ENCODE results near the gene TRIM58. TPM values are rescaled to one million over a fixed set of nuclear protein-coding genes. Genes with fewer than 3 reads are reported as not detected.

Gene TRIM58
- total RNA-seq, 1 experiment from 2014 or later: not detected

DNA sequence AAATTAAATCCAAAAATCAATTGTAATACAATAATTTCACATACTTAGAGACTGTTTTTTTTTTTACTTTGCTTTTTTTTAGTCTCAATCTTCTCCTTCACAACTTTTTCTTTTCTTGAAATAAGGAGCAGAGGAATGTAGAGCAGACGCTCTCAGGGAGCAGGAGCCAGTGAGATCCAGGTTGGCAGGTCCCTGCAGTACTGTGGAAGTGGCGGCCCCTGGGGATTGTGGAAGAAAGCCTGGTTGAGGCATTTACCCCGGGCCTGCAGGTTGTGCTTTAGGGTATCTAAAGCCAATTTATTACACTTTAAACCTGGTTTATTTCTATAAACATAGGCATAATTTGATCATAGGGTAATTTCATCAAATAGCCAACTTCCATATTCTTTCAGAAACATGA is 67.0 kb downstream of the TRIM58 start:
- DNase-seq: no peak
- H3K4me3 ChIP-seq (ENCODE audit: low read length): no peak overlapping the region
- no peaks in the 10 kb centered on the region for H3K9me3 ChIP-seq (ENCODE audit: low read length)
- no peaks in the 10 kb centered on the region for H3K79me2 ChIP-seq (ENCODE audit: low read length)
- H3K9ac ChIP-seq (ENCODE audit: low read length): no peak overlapping the region
- H3K4me2 ChIP-seq (ENCODE audit: low read depth, low read length, poor library complexity, severe bottlenecking): no peak overlapping the region
- H3K36me3 ChIP-seq (ENCODE audit: insufficient read depth, low read length): no peaks in the 10 kb centered on the region
- H2AFZ ChIP-seq (ENCODE audit: low read length): no peak overlapping the region
- H3K9me2 ChIP-seq (replicated peaks; ENCODE audit: insufficient read depth, low read length): no peaks in the 10 kb centered on the region
- no peak overlapping the region for H3K27ac ChIP-seq (ENCODE audit: low read length)
- no peaks in the 10 kb centered on the region for H4K20me1 ChIP-seq (ENCODE audit: insufficient read depth, low read depth, low read length)
- H3K4me1 ChIP-seq (ENCODE audit: low read length): no peaks in the 10 kb centered on the region
- H3K27me3 ChIP-seq (ENCODE audit: low read length): no peaks in the 10 kb centered on the region

GRCh38 chr1:247924868-247925267 is 67.9 kb downstream of the TRIM58 start, which contains the start of gene OR2AJ1:
TSS of gene OR2AJ1 (plus strand) at chr1:247924889. CDS start at chr1:247933769, 8,880 bp downstream.
- no peak within 1 kb of the TSS for H2AFZ ChIP-seq (ENCODE audit: low read length)
- no peaks in the 10 kb centered on the region for H3K27me3 ChIP-seq (ENCODE audit: low read length)
- H3K4me2 ChIP-seq (ENCODE audit: low read depth, low read length, poor library complexity, severe bottlenecking): no peak within 1 kb of the TSS
- H3K36me3 ChIP-seq (ENCODE audit: insufficient read depth, low read length): no peaks in the 10 kb centered on the region
- no peak within 1 kb of the TSS for H3K27ac ChIP-seq (ENCODE audit: low read length)
- H3K79me2 ChIP-seq (ENCODE audit: low read length): no peaks in the 10 kb centered on the region
- H4K20me1 ChIP-seq (ENCODE audit: insufficient read depth, low read depth, low read length): no peaks in the 10 kb centered on the region
- no peaks in the 10 kb centered on the region for H3K4me1 ChIP-seq (ENCODE audit: low read length)
- H3K9ac ChIP-seq (ENCODE audit: low read length): no peak within 1 kb of the TSS
- H3K4me3 ChIP-seq (ENCODE audit: low read length): no peak within 1 kb of the TSS
- DNase-seq: no peak
- no peaks in the 10 kb centered on the region for H3K9me2 ChIP-seq (replicated peaks; ENCODE audit: insufficient read depth, low read length)
- H3K9me3 ChIP-seq (ENCODE audit: low read length): no peaks in the 10 kb centered on the region

Other genes starting within 250 kb of the TRIM58 start
- not detected in 2 replicates for gene OR13G1, start 177.4 kb upstream of the TRIM58 start, total RNA-seq (2014; rRNA removed; shearing (Covaris generic); ENCODE audit: low replicate concordance)
- gene OR6F1, start 140.5 kb upstream of the TRIM58 start, total RNA-seq (2014; rRNA removed; shearing (Covaris generic); ENCODE audit: low replicate concordance): not detected in 2 replicates
- not detected in 2 replicates for gene OR14K1, start 118.6 kb upstream of the TRIM58 start, total RNA-seq (2014; rRNA removed; shearing (Covaris generic); ENCODE audit: low replicate concordance)
- not detected in 2 replicates for gene OR14A2, start 109.0 kb upstream of the TRIM58 start, total RNA-seq (2014; rRNA removed; shearing (Covaris generic); ENCODE audit: low replicate concordance)
- not detected in 2 replicates for gene OR1C1, start 96.6 kb upstream of the TRIM58 start, total RNA-seq (2014; rRNA removed; shearing (Covaris generic); ENCODE audit: low replicate concordance)
- gene OR14A16, start 33.1 kb upstream of the TRIM58 start, total RNA-seq (2014; rRNA removed; shearing (Covaris generic); ENCODE audit: low replicate concordance): not detected in 2 replicates
- not detected in 2 replicates for gene OR11L1, start 15.3 kb upstream of the TRIM58 start, total RNA-seq (2014; rRNA removed; shearing (Covaris generic); ENCODE audit: low replicate concordance)
- not detected in 2 replicates for gene OR2W3, start 38.4 kb downstream of the TRIM58 start, total RNA-seq (2014; rRNA removed; shearing (Covaris generic); ENCODE audit: low replicate concordance)
- not detected in 2 replicates for gene OR2T8, start 63.1 kb downstream of the TRIM58 start, total RNA-seq (2014; rRNA removed; shearing (Covaris generic); ENCODE audit: low replicate concordance)
- not detected in 2 replicates for gene OR2AJ1, start 67.7 kb downstream of the TRIM58 start, total RNA-seq (2014; rRNA removed; shearing (Covaris generic); ENCODE audit: low replicate concordance)
- not detected in 2 replicates for gene OR2L8, start 91.7 kb downstream of the TRIM58 start, total RNA-seq (2014; rRNA removed; shearing (Covaris generic); ENCODE audit: low replicate concordance)
- 0.22 TPM in 1 of 2 replicates, not detected in the other for gene OR2AK2, start 108.0 kb downstream of the TRIM58 start, total RNA-seq (2014; rRNA removed; shearing (Covaris generic); ENCODE audit: low replicate concordance)
- gene OR2L5, start 156.5 kb downstream of the TRIM58 start, total RNA-seq (2014; rRNA removed; shearing (Covaris generic); ENCODE audit: low replicate concordance): 0.19 TPM in 1 of 2 replicates, not detected in the other
- 0.07 TPM in 1 of 2 replicates, not detected in the other for gene OR2L2, start 172.9 kb downstream of the TRIM58 start, total RNA-seq (2014; rRNA removed; shearing (Covaris generic); ENCODE audit: low replicate concordance)
- not detected in 2 replicates for gene OR2L3, start 189.6 kb downstream of the TRIM58 start, total RNA-seq (2014; rRNA removed; shearing (Covaris generic); ENCODE audit: low replicate concordance)
- gene OR2L13, start 238.0 kb downstream of the TRIM58 start, total RNA-seq (2014; rRNA removed; shearing (Covaris generic); ENCODE audit: low replicate concordance): not detected in 2 replicates